Measurements from ENCODE around the gene EHBP1. TPM values are rescaled to one million over a fixed set of nuclear protein-coding genes. Genes with fewer than 3 reads are reported as not detected.

The EHBP1 gene
- total RNA-seq, 4 donors from 2014 or later = 11.1 to 19.0 (median 15.4) TPM

DNA sequence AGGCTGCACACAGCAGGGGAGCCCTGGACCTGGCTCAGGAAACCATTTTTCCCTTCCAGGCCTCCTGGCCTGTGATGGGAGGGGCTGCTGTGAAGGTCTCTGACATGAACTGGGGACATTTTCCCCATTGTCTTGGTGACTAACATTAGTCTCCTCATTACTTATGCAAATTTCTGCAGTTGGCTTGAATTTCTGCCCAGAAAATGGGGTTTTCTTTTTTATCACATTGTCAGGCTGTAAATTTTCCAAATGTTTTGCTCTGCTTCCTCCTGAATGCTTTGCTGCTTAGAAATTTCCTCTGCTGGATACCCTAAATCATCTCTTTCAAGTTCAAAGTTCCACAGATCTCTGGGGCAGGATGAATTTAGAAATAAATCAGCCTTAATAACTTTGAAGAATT is 78.2 kb downstream of the EHBP1 start:
- no peaks in the 10 kb centered on the region for H3K9me3 ChIP-seq
- H3K4me3 ChIP-seq = no peak overlapping the region
- in situ Hi-C loops (cut with MboI; ENCODE audit: low sequenced_read_pairs in 4 of 4) (no loop called here), intact Hi-C loops (cut with DNase I; ENCODE audit: low total_unique reads) (no loop called here)
- no peaks in the 10 kb centered on the region for H3K27me3 ChIP-seq
- DNase-seq = no peak
- H3K27ac ChIP-seq = no peak overlapping the region
- TF ChIP-seq POLR2A (IDR thresholded peaks at IDR 0.05) = no peak
- TF ChIP-seq, protein P1, sequence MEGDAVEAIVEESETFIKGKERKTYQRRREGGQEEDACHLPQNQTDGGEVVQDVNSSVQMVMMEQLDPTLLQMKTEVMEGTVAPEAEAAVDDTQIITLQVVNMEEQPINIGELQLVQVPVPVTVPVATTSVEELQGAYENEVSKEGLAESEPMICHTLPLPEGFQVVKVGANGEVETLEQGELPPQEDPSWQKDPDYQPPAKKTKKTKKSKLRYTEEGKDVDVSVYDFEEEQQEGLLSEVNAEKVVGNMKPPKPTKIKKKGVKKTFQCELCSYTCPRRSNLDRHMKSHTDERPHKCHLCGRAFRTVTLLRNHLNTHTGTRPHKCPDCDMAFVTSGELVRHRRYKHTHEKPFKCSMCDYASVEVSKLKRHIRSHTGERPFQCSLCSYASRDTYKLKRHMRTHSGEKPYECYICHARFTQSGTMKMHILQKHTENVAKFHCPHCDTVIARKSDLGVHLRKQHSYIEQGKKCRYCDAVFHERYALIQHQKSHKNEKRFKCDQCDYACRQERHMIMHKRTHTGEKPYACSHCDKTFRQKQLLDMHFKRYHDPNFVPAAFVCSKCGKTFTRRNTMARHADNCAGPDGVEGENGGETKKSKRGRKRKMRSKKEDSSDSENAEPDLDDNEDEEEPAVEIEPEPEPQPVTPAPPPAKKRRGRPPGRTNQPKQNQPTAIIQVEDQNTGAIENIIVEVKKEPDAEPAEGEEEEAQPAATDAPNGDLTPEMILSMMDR (IDR thresholded peaks at IDR 0.05 in 4 of 5, conservative IDR thresholded peaks at IDR 0.05 in 1 of 5) = no peak
- no peak for ATAC-seq
- H3K4me1 ChIP-seq = no peaks in the 10 kb centered on the region
- H3K36me3 ChIP-seq = no peaks in the 10 kb centered on the region

DNA sequence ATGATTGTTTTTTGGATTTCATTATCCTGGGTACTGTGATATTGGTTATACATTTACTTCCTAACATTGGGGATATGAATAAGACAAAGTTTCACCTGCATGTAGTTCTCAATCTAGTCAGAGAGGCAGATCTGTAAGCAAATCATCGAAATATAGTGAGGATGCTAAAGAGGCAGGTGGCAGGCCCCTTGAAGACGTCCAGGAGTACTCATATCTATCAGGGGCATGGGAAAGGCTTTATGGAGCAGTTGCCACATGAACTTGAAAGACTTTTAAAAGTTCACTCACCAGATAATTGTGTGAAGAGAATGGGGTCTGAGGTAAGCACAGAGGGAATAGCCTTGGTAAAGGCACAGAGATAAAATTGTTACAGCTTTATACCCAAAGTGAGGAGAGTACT is 78.8 kb downstream of the EHBP1 start:
- Histone ChIP-seq H3K27ac (no peak overlapping the region), H3K27me3 (no peaks in the 10 kb centered on the region), H3K4me1 (peaks cover 0 to 1% of the 10 kb centered on the region in 2 donors), H3K9me3 (no peaks in the 10 kb centered on the region), H3K4me3 (no peak overlapping the region), H3K36me3 (no peaks in the 10 kb centered on the region)
- ATAC-seq (no peak), DNase-seq (no peak)
- no peak for TF ChIP-seq POLR2A (IDR thresholded peaks at IDR 0.05)
- TF ChIP-seq, protein P1 (IDR thresholded peaks at IDR 0.05 in 4 of 5, conservative IDR thresholded peaks at IDR 0.05 in 1 of 5) = no peak
- intact Hi-C loops (cut with DNase I; ENCODE audit: low total_unique reads) (no loop called here), in situ Hi-C loops (cut with MboI; ENCODE audit: low sequenced_read_pairs in 4 of 4) (no loop called here)

DNA sequence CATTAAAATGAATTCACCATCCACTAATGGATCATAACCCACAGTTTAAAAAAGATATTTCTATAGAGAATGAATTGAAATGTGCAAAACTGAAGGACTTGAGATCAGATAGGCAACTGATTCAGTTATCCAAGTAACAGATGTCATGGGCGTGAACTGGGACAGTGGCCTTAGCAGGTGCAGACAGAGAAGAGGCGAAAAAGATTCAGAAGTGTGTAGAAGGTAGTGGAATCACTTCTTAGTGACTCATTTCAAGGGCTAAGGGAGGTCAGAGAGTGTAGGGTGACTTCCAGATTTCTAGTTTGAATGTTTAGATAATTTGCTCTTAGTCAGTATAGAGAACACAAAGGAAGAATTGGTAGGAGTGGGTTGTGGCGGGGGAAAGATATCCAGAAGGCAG is 79.7 kb downstream of the EHBP1 start:
- H3K4me1 ChIP-seq = peaks cover 0 to 10% of the 10 kb centered on the region in 2 donors
- ATAC-seq = no peak
- no peak overlapping the region for H3K4me3 ChIP-seq
- H3K36me3 ChIP-seq = no peaks in the 10 kb centered on the region
- in situ Hi-C loops (cut with MboI; ENCODE audit: low sequenced_read_pairs in 4 of 4) (no loop called here), intact Hi-C loops (cut with DNase I; ENCODE audit: low total_unique reads) (no loop called here)
- no peak for DNase-seq
- no peak overlapping the region for H3K27ac ChIP-seq
- H3K9me3 ChIP-seq = no peaks in the 10 kb centered on the region
- no peaks in the 10 kb centered on the region for H3K27me3 ChIP-seq
- TF ChIP-seq, protein P1 (IDR thresholded peaks at IDR 0.05 in 4 of 5, conservative IDR thresholded peaks at IDR 0.05 in 1 of 5) = no peak
- no peak for TF ChIP-seq POLR2A (IDR thresholded peaks at IDR 0.05)

DNA sequence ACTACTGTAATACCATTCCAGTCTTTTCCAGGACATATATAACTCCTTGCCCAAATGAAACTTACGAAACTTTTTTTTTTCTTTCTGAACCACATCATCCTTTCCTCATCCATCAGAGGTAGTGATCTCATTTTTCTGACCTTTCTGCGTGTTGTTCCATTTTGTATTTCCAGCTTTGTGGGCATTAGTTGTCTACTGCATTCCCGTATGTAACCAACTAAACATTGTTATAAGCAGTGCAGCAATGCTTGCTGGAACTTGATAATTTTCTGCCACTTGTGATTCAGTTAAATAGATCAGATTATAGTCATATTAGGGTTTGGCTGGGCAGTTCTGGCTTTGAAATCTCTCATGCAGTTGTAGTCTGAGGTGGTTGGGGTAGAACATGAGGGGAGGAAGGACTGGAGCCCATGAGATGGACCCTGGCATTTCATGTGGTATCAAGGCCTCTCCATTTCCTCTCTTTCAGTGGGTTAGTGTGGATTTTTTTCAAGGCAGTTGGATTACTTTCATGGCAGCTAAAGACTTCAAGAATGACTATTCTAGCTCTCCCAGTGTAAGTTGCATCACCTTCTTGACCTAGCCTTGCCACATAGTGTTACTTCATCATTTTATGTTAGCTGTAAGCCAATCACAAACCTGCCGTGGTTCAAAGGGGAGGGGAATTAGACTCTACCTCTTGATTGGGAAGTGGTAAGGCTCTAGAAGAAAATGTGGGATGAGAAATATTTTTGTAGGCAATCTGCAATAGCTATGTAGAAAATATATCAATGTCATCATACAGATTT is 80.5 kb downstream of the EHBP1 start:
- DNase-seq (no peak), ATAC-seq (no peak)
- Histone ChIP-seq H3K27ac (no peak overlapping the region), H3K4me1 (peaks cover 0 to 11% of the 10 kb centered on the region in 2 donors), H3K27me3 (no peaks in the 10 kb centered on the region), H3K4me3 (no peak overlapping the region), H3K36me3 (no peaks in the 10 kb centered on the region), H3K9me3 (no peaks in the 10 kb centered on the region)
- no peak for TF ChIP-seq POLR2A (IDR thresholded peaks at IDR 0.05)
- TF ChIP-seq, protein P1 (IDR thresholded peaks at IDR 0.05 in 4 of 5, conservative IDR thresholded peaks at IDR 0.05 in 1 of 5) = no peak
- intact Hi-C loops (cut with DNase I; ENCODE audit: low total_unique reads) = no loop called here
- in situ Hi-C loops (cut with MboI; ENCODE audit: low sequenced_read_pairs in 4 of 4) = no loop called here

Data from gastrocnemius medialis (tissue), 4 donors.